ENCODE measurements around the gene IL9. TPM values are rescaled to one million over a fixed set of nuclear protein-coding genes. Genes with fewer than 3 reads are reported as not detected.

Gene IL9
- total RNA-seq, 1 experiment from 2014 or later, result not detected

DNA sequence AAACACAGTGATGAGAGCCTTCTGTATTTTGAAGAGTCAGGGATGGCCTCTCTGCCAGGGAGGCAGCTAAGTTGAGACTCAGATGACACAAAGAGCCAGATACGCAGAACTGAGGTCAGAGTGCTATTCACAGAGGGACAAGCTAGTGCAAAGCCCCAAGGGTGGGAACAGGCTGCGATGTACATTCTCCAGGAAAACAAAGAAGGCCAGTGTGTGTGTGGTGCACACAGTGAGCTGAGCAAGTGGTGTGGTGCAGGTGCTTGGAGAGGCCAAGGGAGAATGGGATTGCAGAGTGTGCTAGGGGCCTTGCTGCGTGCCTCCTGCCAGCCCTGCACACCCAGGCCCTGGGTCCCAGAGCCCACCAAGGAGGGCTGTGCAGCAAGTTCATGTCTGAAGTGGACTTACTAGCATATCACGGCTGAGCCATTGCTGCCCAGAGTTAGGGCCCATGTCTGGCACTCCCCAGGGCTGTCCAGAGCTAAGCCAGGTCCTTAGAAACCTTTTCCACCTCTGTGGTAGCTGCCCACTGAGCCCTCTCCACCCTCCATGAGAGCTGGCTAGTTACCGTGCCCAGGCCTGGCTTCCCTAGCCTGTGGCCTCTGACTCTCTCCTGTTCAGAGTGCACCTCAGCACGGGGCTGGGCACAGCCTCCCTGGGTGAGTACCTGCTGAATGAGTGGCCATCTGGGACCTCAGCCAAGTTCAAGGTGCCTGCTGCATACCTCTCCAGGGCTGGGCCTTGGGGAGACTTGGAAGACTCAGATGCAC lies 51.9 kb downstream of the IL9 start:
- H3K27ac ChIP-seq, result no peak overlapping the region
- CTCF ChIA-PET, result no interaction called here
- H3K9me2 ChIP-seq (ENCODE audit: insufficient read depth), result no peaks in the 10 kb centered on the region
- peaks cover 30% of the 10 kb centered on the region for H3K27me3 ChIP-seq (ENCODE audit: insufficient read depth, low read depth)
- no peak overlapping the region for H3K4me2 ChIP-seq
- no peaks in the 10 kb centered on the region for H4K20me1 ChIP-seq (ENCODE audit: insufficient read depth)
- no peaks in the 10 kb centered on the region for H3K36me3 ChIP-seq (ENCODE audit: low read depth)
- POLR2A ChIA-PET (ENCODE audit: unreplicated experiment), result no interaction called here
- no TSS peak for BruUV-seq (replicated peaks)
- TF ChIP-seq EZH2 (IDR thresholded peaks at IDR 0.05; ENCODE audit: low read depth), result no peak
- no peak for TF ChIP-seq CTCF (conservative IDR thresholded peaks at IDR 0.05)
- H3K79me2 ChIP-seq (ENCODE audit: low read depth), result no peaks in the 10 kb centered on the region
- intact Hi-C loops (cut with micrococcal nuclease; ENCODE audit: unreplicated experiment), result no loop called here
- no peak overlapping the region for H3K4me3 ChIP-seq
- no peaks in the 10 kb centered on the region; the same call in 1 of the 2 replicates for H3K4me1 ChIP-seq (replicated peaks; ENCODE audit: insufficient read depth)
- H3K9me3 ChIP-seq (ENCODE audit: insufficient read depth, low read depth), result no peaks in the 10 kb centered on the region
- no peak overlapping the region for H2AFZ ChIP-seq
- DNase-seq, result no peak
- H3F3A ChIP-seq (ENCODE audit: insufficient read depth, low read depth), result no peaks in the 10 kb centered on the region

DNA sequence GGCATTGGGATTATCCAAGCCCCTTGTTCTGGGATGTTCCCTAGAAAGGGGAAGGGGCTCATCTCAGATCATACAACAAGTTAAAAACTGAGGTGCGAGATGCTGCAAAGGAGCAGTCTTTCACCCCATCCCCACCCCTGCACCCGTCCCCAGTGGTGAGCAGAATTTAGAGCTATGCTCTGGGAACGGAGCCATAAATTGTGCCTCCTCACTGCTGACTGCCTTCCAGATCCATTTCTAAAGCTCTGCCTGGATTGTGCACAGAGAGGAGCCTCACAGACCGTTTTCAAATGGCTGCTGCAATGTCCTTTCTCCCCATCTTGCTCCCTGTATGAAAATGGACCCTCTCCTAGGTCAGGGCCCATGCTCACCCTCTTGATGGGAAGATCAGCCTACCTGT lies 52.9 kb downstream of the IL9 start:
- Histone ChIP-seq H3K4me2 (no peak overlapping the region), H3K9me2 (ENCODE audit: insufficient read depth) (no peaks in the 10 kb centered on the region), H2AFZ (no peak overlapping the region), H3K9me3 (ENCODE audit: insufficient read depth, low read depth) (no peaks in the 10 kb centered on the region), H3K79me2 (ENCODE audit: low read depth) (no peaks in the 10 kb centered on the region), H3K27me3 (ENCODE audit: insufficient read depth, low read depth) (peaks cover 28% of the 10 kb centered on the region), H3K4me3 (no peak overlapping the region), H4K20me1 (ENCODE audit: insufficient read depth) (no peaks in the 10 kb centered on the region), H3K36me3 (ENCODE audit: low read depth) (no peaks in the 10 kb centered on the region), H3F3A (ENCODE audit: insufficient read depth, low read depth) (no peaks in the 10 kb centered on the region), H3K4me1 (replicated peaks; ENCODE audit: insufficient read depth) (no peaks in the 10 kb centered on the region; the same call in 1 of the 2 replicates), H3K27ac (no peak overlapping the region)
- intact Hi-C loops (cut with micrococcal nuclease; ENCODE audit: unreplicated experiment), result no loop called here
- no TSS peak for BruUV-seq (replicated peaks)
- TF ChIP-seq EZH2 (IDR thresholded peaks at IDR 0.05; ENCODE audit: low read depth) (no peak), CTCF (conservative IDR thresholded peaks at IDR 0.05) (no peak)
- ChIA-PET CTCF (no interaction called here), POLR2A (ENCODE audit: unreplicated experiment) (no interaction called here)
- DNase-seq, result no peak

Other genes with a start within 250 kb of the IL9 start
- not detected in 2 replicates for gene SLC25A48, start 61.2 kb downstream of the IL9 start, total RNA-seq (2021)
- not detected in 2 replicates for gene LECT2, start 59.1 kb upstream of the IL9 start, total RNA-seq (2021)
- 430 and 437 TPM in 2 replicates for gene TGFBI, start 133.1 kb upstream of the IL9 start, total RNA-seq (2021)
- gene SMAD5, start 237.0 kb upstream of the IL9 start, total RNA-seq (2021), result 50.6 and 58.2 TPM in 2 replicates